RWPE2 (cell line): Measurements from ENCODE around the gene PDE11A.

ENCODE experiments used
- ATAC-seq: fragments of 200-7000 bp; cut with Tn5 transposase; 3 replicates; pipeline ENCODE4 v1.9.1; 2021; ENCODE audit warnings: low read depth
- DNase-seq: peaks from one replicate; pipeline ENCODE4 v3.0.0-alpha.2; 2020; ENCODE audit warnings: low spot score
- H3K27ac ChIP-seq: fragments of 450-650 bp; 2 replicates; pipeline ENCODE4 v1.5.1; 2017; ENCODE audit warnings: mild to moderate bottlenecking; ENCODE audit not compliant: poor library complexity, severe bottlenecking
- H3K27me3 ChIP-seq: fragments of 250-450 bp; sonication (Bioruptor Pico); 2 replicates; pipeline ENCODE4 v1.5.1; 2021; ENCODE audit warnings: mild to moderate bottlenecking, moderate library complexity; ENCODE audit not compliant: insufficient read depth, poor library complexity, severe bottlenecking
- H3K36me3 ChIP-seq: fragments of 250-450 bp; sonication (Bioruptor Pico); 2 replicates; pipeline ENCODE4 v1.5.1; 2020; ENCODE audit warnings: low read depth, mild to moderate bottlenecking, moderate library complexity
- H3K4me1 ChIP-seq: fragments of 250-450 bp; sonication (Bioruptor Pico); 2 replicates; pipeline ENCODE4 v1.5.1; 2021; ENCODE audit warnings: mild to moderate bottlenecking, moderate library complexity; ENCODE audit not compliant: insufficient read depth, poor library complexity, severe bottlenecking
- H3K4me3 ChIP-seq: fragments of 250-450 bp; sonication (Bioruptor Pico); 2 replicates; pipeline ENCODE4 v1.5.1; 2021; ENCODE audit warnings: mild to moderate bottlenecking, moderate library complexity; ENCODE audit not compliant: severe bottlenecking
- H3K9me3 ChIP-seq: fragments of 250-450 bp; sonication (Bioruptor Pico); 2 replicates; pipeline ENCODE4 v1.5.1; 2021; ENCODE audit warnings: mild to moderate bottlenecking, moderate library complexity; ENCODE audit not compliant: severe bottlenecking
- TF ChIP-seq, protein P1 (sequence below): fragments of 450-650 bp; IDR thresholded peaks from one replicate; pipeline ENCODE4 v1.5.1; 2017; ENCODE audit warnings: mild to moderate bottlenecking, moderate library complexity; ENCODE audit not compliant: poor library complexity, severe bottlenecking

The PDE11A gene

DNA sequence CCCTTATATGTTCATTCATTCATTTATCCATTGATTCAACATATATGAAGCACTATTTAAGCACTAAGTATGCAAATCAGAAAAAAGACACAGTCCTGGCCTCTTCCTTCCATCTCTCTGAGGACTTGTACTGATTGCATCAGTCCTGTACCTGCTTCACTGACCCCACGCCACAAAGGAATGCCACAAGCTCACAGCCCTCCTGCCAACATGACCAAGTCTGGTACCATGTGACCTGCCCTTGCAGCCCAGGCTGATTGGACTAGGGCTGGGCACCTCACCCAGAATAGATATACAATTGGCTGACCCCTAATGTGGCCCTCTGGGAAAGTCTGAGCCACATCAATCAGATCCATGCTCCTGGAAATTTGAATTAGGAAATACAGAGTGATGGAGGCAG is 483.4 kb downstream of the PDE11A start:
- Histone ChIP-seq H3K36me3 (no peaks in the 10 kb centered on the region), H3K4me1 (no peaks in the 10 kb centered on the region), H3K27me3 (no peaks in the 10 kb centered on the region), H3K27ac (no peak overlapping the region), H3K9me3 (no peaks in the 10 kb centered on the region), H3K4me3 (no peak overlapping the region)
- TF ChIP-seq, protein P1, sequence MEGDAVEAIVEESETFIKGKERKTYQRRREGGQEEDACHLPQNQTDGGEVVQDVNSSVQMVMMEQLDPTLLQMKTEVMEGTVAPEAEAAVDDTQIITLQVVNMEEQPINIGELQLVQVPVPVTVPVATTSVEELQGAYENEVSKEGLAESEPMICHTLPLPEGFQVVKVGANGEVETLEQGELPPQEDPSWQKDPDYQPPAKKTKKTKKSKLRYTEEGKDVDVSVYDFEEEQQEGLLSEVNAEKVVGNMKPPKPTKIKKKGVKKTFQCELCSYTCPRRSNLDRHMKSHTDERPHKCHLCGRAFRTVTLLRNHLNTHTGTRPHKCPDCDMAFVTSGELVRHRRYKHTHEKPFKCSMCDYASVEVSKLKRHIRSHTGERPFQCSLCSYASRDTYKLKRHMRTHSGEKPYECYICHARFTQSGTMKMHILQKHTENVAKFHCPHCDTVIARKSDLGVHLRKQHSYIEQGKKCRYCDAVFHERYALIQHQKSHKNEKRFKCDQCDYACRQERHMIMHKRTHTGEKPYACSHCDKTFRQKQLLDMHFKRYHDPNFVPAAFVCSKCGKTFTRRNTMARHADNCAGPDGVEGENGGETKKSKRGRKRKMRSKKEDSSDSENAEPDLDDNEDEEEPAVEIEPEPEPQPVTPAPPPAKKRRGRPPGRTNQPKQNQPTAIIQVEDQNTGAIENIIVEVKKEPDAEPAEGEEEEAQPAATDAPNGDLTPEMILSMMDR = no peak
- DNase-seq (no peak), ATAC-seq (no peak)

DNA sequence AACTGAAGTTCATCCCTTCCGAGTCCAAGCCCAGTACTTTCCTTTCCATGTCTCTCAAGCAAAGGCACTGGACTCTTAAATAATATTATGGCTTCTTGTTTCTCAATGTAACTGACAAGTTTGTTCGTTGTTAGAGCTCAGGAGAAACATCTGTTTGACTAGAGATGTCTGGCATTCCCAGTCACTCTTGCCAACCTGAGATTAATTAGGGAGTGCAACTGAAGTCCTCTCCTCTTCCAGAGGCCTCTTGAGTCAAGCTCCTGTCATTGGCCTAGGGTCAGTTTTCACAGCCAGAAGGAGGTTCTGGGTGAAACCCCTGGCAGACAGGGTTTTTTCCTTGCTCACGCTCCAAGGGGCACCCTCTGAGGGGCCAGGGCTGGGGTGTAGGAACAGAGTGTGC is 483.9 kb downstream of the PDE11A start:
- DNase-seq (no peak), ATAC-seq (no peak)
- Histone ChIP-seq H3K4me1 (no peaks in the 10 kb centered on the region), H3K9me3 (no peaks in the 10 kb centered on the region), H3K4me3 (no peak overlapping the region), H3K27me3 (no peaks in the 10 kb centered on the region), H3K27ac (no peak overlapping the region), H3K36me3 (no peaks in the 10 kb centered on the region)
- TF ChIP-seq, protein P1 = no peak

DNA sequence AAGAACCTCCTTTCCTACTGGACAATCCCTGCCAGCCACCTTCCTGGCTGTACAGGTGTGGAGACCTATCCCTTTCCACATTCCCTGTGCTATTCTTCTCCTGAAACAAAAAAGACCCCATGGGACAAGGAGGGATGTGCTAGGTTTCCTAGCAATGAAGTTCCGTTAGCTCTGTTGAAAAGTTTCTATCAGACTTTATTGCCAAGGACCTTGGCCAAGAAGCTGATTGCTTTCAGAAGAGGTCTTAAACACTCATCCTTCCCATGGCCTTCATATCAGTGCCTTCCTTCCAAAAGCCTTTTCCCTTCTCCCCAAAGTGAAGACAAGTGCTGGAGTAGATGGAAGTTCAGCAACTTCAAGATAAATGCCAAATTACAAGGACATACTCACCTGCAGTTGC is 485.2 kb downstream of the PDE11A start:
- DNase-seq = no peak
- Histone ChIP-seq H3K27ac (no peak overlapping the region), H3K9me3 (no peaks in the 10 kb centered on the region), H3K36me3 (no peaks in the 10 kb centered on the region), H3K4me1 (no peaks in the 10 kb centered on the region), H3K4me3 (no peak overlapping the region), H3K27me3 (no peaks in the 10 kb centered on the region)
- ATAC-seq = no peak
- TF ChIP-seq, protein P1 = no peak

DNA sequence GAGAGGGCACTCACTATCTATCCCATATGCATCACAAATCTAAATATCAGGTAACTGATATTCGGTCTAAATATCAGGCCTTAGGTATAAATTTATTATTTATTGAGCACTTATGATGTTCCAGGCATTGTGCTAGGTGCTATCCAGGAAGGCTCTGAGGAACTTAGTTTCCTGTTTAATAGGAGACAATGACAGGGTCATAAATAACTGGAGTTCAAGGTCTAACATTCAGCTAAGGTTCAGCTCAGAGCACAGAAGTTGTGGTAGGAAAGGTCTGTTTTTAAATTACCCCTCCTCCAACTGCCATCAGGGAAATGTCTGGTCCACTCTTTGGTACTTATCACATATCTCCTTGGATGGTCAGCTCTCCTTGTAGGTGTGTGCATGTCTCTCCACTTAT is 486.4 kb downstream of the PDE11A start:
- H3K36me3 ChIP-seq = no peaks in the 10 kb centered on the region
- TF ChIP-seq, protein P1 = no peak
- ATAC-seq (no peak), DNase-seq (no peak)
- no peak overlapping the region for H3K27ac ChIP-seq
- no peaks in the 10 kb centered on the region for H3K9me3 ChIP-seq
- H3K4me3 ChIP-seq = no peak overlapping the region
- no peaks in the 10 kb centered on the region for H3K27me3 ChIP-seq
- no peaks in the 10 kb centered on the region for H3K4me1 ChIP-seq

DNA sequence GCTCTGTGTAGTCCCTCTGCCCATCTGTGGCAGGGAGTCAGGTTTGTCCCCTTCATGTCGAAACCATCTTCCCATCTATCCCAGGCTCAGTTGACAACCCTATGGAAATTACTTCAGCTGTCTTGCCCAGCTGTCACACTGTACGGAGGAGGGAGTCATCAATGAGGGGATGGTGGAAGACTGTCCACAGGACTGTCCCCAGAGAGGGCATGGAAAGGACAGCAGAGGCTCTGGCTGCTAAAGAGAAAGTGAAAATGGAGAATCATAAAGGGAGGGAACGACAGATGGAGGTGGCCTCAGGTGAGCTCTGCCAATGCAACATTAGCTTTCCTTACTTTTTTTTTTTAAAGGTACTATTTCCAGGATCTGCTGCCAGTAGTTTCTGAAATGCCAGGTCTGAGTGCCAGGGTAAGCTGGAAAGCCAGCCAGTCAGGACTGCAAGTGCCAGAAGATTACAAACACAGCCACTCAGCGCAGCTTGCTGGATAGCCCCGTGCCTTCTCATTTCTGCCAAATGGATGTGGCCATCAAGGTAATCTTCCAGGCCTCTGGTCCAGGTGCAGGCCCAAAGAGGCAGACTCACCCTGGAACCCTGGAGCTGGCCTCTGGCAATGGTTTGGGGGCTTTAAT is 487.2 kb downstream of the PDE11A start:
- H3K4me3 ChIP-seq = no peak overlapping the region
- no peaks in the 10 kb centered on the region for H3K9me3 ChIP-seq
- DNase-seq (no peak), ATAC-seq (no peak)
- H3K4me1 ChIP-seq = no peaks in the 10 kb centered on the region
- TF ChIP-seq, protein P1 = no peak
- H3K36me3 ChIP-seq = no peaks in the 10 kb centered on the region
- no peak overlapping the region for H3K27ac ChIP-seq
- no peaks in the 10 kb centered on the region for H3K27me3 ChIP-seq
